ENCODE measurements around the gene RERE. TPM values are rescaled to one million over a fixed set of nuclear protein-coding genes. Genes with fewer than 3 reads are reported as not detected.
"Not testable (repeated sequence)": the region's sequence is repeated elsewhere in the genome, so short reads cannot be mapped to it uniquely, and the experiment has no call there.

RERE gene
- polyA plus RNA-seq, 3 donors = 118 to 137 (median 129) TPM

- no peak for DNase-seq (ENCODE audit: low read depth in 3 of 3, low spot score in 2 of 3)
Observed at GRCh38 chr1:8529901-8530300, 287.5 kb downstream of the RERE start.

- DNase-seq (ENCODE audit: low read depth in 3 of 3, low spot score in 2 of 3) = no peak
Observed at GRCh38 chr1:8527941-8528340, 289.5 kb downstream of the RERE start.

DNA sequence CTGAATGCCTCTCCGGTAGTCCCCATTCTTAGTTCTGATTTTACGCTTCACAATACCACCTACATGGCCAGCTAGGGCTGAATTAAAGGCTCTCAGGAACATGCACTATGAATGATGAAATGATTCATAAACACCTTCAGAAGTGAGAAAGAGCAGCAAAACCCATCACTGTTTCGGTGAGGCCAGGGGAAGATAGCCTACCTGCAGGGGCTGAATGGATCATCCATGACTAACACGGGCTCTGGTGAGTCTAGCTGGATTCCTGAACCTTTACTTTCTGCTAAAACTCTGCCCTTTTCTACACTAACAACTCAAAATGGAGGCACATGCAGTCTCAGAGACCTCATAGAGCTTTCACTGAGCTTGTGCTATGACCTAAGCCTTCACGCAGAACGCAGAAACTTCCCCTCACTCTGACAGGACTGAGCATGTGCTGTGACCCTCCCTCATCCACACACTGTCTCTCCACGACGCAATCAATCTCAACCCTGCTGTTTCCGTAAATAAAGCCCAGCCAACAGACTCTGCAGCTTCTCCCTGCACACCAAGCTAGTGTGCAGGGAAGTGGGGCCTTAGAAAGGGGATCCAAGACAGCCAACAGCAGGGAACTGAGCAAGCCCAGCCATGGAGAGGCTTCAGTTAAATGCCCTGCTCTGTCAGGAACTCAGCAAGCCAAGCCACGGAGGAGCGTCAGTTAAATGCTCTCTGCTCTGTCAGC, 291.7 kb downstream of the RERE start:
- peak; percentile 91 to 93 (median 92) for DNase-seq (ENCODE audit: low read depth in 3 of 3, low spot score in 2 of 3)

GRCh38 chr1:8525216-8525557, 292.3 kb downstream of the RERE start:
- no peak for DNase-seq (ENCODE audit: low read depth in 3 of 3, low spot score in 2 of 3)

- DNase-seq (ENCODE audit: low read depth in 3 of 3, low spot score in 2 of 3) = no peak
Observed at GRCh38 chr1:8524627-8525157, 292.7 kb downstream of the RERE start.

GRCh38 chr1:8523666-8524206, 293.7 kb downstream of the RERE start:
- DNase-seq (ENCODE audit: low read depth in 3 of 3, low spot score in 2 of 3) = no peak

DNA sequence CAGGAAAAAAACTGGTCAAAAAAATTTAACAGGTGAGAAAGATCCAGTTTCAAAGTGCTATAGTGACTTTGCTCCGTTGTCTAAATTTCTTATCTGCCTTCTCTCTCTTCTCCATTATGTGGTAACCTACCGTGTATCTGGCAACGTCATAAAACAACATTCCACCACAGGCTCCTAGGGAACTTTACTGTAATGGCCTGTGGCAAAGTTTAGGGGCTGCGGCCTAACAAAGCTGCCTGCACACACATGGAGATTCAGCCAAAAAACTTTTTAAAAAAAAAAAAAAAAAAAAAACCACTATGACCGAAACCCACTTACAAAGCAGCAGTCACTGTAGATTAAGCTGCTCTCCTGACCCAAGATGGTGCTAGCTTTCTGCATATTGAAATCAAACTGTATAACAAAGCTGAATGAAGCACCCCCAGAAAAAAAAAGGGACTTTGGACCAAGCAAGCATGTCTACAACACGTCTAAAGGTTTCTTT, 296.9 kb downstream of the RERE start:
- DNase-seq (ENCODE audit: low read depth in 3 of 3, low spot score in 2 of 3) = no peak

GRCh38 chr1:8519167-8519566, 298.3 kb downstream of the RERE start:
- DNase-seq (ENCODE audit: low read depth in 3 of 3, low spot score in 2 of 3) = no peak

- DNase-seq (ENCODE audit: low read depth in 3 of 3, low spot score in 2 of 3) = no peak
Observed at GRCh38 chr1:8518490-8518801, 299.0 kb downstream of the RERE start.

GRCh38 chr1:8517661-8518489, 299.6 kb downstream of the RERE start:
- no peak for DNase-seq (ENCODE audit: low read depth in 3 of 3, low spot score in 2 of 3)

DNA sequence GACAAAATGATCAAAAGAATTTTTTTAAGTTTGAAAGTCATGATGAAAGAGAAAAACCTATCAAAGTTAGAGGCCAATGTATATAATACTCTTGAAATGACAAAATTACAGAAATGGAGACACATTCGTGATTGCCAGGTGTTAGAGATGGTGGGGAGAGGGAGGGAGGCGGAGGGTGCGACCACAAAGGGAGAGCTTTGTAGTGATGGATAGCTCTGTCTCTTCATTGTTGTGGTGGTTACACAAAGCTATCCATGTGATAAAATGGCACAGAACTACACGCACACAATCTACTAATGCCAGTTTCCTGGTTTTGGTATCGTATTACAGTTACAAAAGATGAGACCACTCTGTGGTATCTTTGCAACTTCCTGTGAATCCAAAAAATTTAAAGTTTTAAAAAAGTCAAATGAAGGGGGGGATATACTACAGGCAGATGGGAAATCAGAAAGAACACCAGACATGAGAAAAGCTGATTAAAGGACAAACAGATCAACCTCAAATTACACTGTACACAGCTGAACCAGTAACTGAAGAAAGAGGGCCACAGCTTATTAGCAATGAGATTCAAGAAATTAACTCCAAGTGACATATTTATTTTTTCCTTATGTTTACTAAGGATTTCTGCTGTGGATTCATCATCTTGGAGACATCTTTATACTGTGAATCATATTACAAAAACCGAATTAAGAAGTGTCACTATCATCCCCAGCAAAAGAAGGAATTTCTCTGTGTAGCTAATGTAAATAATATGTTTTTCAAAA, 300.5 kb downstream of the RERE start:
- no peak for DNase-seq (ENCODE audit: low read depth in 3 of 3, low spot score in 2 of 3)

GRCh38 chr1:8516278-8516777, 301.1 kb downstream of the RERE start:
- DNase-seq (ENCODE audit: low read depth in 3 of 3, low spot score in 2 of 3) = no peak

DNA sequence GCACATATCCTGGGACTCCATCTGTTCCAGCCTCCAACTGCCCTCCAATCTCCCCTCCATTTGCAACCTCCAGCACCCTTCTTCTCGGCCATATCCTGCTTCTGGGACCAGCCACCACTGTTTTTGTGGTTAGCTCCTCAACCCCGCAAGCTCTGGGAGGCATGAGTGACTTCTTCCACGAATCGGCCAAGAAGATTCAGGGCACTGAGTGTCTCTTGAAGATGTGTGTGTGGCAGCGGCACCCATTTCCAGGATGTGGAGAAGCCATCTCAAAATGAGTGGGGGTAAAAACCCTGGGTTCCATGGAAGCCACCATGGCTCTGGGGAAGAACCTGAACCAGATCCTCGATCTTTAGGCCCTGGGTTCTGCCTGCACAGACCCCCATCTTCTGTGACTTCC, 304.9 kb downstream of the RERE start:
- DNase-seq (ENCODE audit: low read depth in 3 of 3, low spot score in 2 of 3) = no peak

- DNase-seq (ENCODE audit: low read depth in 3 of 3, low spot score in 2 of 3) = no peak
Observed at GRCh38 chr1:8510041-8510823, 307.2 kb downstream of the RERE start.

DNA sequence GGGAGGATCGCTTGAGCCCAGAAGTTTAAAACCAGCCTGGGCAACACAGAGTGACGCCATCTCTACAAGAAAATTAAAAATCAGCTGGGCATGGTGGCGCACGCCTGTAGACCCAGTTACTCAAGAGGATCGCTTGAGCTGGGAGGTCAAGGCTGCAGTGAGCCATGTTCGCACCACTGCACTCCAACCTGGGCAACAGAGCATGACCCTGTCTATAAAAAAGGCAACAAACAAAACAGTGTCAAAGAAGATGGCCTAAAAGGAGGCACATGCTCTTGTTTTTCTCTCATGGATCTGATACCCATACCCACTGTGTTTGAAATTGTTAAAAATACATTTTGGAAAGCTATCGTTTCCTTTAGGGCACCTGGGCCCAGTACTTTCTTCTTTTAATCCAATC, 307.9 kb downstream of the RERE start:
- DNase-seq (ENCODE audit: low read depth in 3 of 3, low spot score in 2 of 3) = no peak

- no peak for DNase-seq (ENCODE audit: low read depth in 3 of 3, low spot score in 2 of 3)
Observed at GRCh38 chr1:8506995-8507615, 310.3 kb downstream of the RERE start.

DNA sequence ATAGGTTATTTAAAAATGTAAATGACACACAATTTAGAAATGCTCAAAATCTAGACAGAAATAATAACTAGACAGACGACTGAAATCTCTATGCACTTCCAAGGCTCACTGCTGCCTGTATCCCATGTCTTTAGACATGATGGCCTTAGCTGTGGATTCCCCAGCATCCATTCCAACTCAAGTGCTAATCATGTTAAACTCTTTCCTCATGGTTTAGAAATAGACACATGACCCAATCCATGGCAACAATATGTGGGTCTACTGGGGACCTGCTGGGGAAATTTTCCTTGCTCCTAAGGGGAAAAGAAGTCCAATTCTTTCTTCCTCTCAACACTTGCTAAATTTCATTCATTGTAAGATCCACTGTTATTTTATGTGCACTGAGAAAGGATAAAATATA, 311.0 kb downstream of the RERE start:
- DNase-seq (ENCODE audit: low read depth in 3 of 3, low spot score in 2 of 3) = no peak

DNA sequence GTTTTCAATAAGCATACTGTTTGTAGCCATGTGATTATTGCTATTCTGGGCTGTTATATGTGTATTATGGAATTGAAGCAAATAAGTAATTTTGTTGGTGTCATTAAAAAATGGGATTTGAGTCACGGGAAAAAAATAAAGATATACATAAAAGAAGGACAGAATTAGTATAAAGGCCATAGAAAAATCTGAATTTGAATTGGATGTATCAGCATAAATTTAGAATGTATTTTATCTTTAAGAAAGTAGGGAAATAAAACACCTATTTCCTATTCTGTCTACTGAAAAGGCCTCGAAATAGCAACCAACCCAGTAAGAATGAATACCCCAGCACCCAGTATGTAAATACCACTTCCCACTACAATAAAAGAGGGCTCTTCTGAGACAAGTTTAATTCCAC, 313.6 kb downstream of the RERE start:
- DNase-seq (ENCODE audit: low read depth in 3 of 3, low spot score in 2 of 3) = no peak

DNA sequence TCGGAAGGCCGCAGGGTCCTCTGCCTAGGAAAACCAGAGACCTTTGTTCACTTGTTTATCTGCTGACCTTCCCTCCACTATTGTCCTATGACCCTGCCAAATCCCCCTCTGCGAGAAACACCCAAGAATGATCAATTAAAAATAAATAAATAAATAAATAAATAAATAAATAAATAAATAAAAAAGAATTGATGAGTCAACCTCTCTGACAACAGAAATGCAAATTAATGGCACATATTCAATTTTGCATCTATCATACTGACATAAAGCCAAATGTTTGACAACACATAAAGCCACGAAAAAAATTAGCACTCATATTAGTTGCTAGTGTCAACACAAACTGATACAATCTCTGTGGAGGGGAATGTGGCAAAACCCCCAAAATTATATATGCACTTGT, 314.5 kb downstream of the RERE start:
- not testable (repeated sequence) for DNase-seq (ENCODE audit: low read depth in 3 of 3, low spot score in 2 of 3)

Data from right renal cortex interstitium (tissue), 3 donors.